Fibroblast of skin of right biceps (primary cell): Measurements from ENCODE around the gene IGF1R.

ENCODE experiments used
- DNase-seq: peaks from one replicate; pipeline ENCODE4 v3.0.0-alpha.2; 2013

The IGF1R gene

GRCh38 chr15:98711810-98712209 is 63.5 kb downstream of the IGF1R start:
- DNase-seq = no peak

- no peak for DNase-seq
Measured at GRCh38 chr15:98712845-98713584, 64.7 kb downstream of the IGF1R start.

GRCh38 chr15:98713585-98714001 is 65.3 kb downstream of the IGF1R start:
- DNase-seq = no peak

- DNase-seq = no peak
Measured at GRCh38 chr15:98714922-98715321, 66.6 kb downstream of the IGF1R start.

- no peak for DNase-seq
Measured at GRCh38 chr15:98715401-98715800, 67.1 kb downstream of the IGF1R start.

- no peak for DNase-seq
Measured at GRCh38 chr15:98715890-98716443, 67.6 kb downstream of the IGF1R start.

DNA sequence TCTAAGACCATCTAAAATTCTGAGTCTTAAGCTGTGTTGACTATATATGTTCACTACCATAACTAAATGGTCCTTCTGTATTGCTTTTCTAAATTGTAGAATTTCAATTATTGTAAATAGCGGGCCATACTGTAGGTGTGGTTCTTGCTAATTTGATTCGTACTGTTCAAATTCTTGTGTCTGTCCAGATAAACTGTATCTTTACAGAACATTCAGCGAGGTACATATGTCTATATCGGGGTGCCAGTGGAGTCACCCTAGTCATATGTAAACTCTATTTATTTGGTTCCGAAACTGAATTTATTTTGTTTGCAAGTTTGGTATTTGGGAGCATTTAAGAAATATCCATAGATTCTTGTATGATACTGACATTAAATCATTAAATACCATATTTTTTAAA is 69.0 kb downstream of the IGF1R start:
- no peak for DNase-seq

- no peak for DNase-seq
Measured at GRCh38 chr15:98717942-98718341, 69.6 kb downstream of the IGF1R start.

DNA sequence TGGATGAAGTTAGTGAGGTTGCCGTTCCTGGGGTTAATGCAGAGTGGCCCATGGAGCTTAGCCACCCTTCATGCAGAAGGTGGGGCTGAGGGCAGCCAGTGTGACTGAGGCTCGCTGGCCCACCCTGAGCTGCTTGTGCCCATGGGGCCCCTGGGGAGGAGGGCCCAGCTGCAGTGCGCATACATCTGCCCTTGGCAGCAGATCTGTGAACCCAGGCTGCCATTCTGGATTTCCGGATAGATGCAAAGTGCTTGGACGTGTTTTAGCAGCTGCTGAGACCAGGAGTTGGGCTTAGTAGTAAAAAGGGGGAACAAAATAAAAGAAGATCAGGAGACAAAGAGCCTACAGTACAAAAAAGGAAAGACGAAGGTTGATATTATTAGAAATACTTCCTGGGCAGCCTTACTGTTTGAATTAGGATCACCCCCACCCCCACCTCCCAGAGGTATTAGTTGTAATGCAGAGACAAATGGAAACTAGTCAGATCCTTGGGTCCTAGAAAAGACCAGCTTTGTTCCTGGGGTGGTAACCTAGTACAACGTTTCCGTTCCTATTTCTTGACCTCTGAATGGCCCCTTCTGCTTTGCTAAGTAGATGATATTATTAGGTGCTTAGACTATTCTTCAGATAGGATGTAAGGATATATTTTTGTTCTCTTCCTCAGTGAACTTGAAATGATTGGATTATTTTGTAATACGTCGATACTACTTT is 70.2 kb downstream of the IGF1R start:
- DNase-seq = no peak

- peak; percentile 38 for DNase-seq
Measured at GRCh38 chr15:98719137-98719740, 70.9 kb downstream of the IGF1R start.

- no peak for DNase-seq
Measured at GRCh38 chr15:98720031-98720430, 71.7 kb downstream of the IGF1R start.

- no peak for DNase-seq
Measured at GRCh38 chr15:98720577-98721565, 72.5 kb downstream of the IGF1R start.

DNA sequence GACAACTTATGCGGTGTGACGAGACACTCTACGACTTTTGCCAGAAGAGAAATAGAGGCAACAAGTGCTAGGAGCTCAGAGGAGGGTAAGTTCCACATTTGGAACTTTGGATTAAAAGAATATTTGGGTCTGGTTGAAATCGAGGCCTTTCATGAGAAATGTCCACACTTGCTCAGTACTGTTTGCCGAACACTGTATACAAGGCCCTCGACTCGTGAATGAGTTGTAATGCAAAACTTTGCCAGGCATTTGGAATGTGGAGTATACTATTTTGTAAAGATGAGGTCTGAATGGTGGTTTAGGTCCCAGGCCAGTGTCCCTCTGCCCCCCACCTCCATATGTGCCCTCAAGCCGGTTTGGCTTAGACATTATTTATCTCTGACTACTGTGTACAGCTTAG is 73.9 kb downstream of the IGF1R start:
- DNase-seq = no peak

DNA sequence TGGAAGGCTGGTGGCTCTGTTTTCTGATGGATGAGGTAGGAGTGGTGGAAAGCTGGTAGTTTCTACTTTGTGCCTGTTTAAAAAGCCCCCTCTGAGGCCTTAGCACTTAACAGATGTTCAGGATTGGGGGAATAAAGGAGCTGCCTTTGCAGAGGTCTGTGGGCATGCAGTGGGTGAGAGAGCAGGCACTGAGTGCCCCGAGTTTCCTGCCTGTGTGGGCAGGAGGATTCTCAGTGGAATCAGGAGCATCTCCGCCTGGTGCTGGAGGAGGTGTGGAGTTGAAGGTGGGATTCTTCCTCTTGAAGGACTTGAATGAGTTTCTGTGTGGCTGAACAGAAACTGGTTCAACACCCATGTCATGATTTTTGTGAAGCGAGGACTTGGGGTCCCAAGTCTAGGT is 74.3 kb downstream of the IGF1R start:
- DNase-seq = no peak

DNA sequence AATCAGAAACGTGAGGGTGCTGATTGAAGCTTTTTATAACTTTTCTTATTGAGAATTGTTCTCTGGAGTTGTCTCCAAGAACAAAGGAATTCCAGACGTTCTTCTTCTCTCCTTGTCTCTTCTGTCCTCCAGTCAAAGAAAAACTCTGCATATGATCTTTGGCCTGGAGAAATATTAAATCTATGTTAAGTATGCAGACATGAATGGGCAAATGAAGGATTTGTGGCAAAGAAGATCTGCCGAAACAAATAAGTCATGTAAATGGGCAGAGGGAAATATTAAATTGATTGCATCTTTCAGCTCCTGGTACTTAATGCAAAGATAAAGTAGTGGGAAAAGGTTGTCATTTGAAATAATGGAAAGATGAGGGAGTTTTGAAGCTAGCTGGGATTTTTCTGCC is 74.9 kb downstream of the IGF1R start:
- DNase-seq = peak; percentile 38

DNA sequence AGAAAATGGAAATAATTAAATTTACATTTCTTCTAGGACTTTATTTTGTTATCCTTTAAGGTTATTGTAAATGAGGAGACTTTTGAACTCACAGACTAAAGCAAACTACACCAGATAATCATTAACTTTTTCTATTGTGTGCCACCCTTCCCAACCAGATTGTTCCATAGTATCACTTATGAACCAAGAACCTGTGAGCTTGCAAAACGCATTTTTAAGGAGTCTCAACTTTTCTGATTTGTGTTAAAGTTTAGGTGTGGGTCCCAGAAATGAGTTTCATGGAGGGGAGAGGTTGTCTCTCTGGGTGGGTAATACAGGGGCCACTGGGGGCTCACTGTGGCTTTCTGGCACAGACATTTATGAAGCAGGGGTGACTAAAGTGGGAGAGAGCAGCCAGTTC is 75.7 kb downstream of the IGF1R start:
- DNase-seq = no peak

- DNase-seq = no peak
Measured at GRCh38 chr15:98724494-98724893, 76.2 kb downstream of the IGF1R start.

- DNase-seq = no peak
Measured at GRCh38 chr15:98725874-98726273, 77.5 kb downstream of the IGF1R start.

GRCh38 chr15:98727115-98728040 is 79.0 kb downstream of the IGF1R start:
- DNase-seq = peak; percentile 97

DNA sequence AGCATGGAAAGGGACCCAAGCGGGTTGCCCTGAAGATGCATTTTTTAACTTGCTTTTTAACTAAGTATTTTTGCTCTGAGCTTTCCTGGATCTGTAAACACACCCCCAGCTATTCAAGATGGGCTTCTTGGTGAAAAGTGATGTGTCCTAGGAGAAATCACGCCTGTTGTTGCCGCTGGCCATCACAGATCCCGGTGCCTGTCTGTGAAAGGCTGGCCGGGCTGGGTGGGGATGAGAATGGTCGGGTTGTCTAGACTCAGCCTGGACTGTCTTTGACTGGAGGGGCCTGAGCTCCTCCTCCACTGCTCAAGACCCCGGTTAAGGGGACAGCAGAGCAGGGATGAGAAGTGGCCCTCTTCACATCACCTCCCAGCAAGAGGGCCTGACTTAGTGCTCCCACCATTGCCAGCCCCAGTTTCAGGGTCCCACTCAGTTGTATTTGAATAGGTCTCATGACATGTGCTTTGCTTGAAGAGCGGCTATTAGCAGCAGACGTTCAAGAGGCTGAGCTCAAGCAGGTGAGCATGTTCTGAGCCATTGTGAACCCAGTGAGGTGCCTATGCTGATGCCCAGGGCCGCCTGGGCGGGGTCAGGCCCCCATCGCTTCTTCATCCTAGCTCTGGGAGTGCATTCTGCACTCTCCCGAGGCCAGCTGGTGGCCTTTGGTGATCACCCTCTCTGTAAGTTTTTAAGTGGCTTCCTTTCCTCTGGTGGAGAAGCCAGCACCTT is 79.9 kb downstream of the IGF1R start:
- no peak for DNase-seq

GRCh38 chr15:98728811-98729160 is 80.4 kb downstream of the IGF1R start:
- DNase-seq = no peak
